Measurements from ENCODE around the gene DEXI.

GRCh38 chr16:10885246-10885645 lies 57.0 kb downstream of the DEXI start:
- TF ChIP-seq BHLHE40 (IDR thresholded peaks at IDR 0.05; ENCODE audit: borderline replicate concordance) (no peak), SUZ12 (IDR thresholded peaks at IDR 0.05) (no peak), ZNF384 (IDR thresholded peaks at IDR 0.05) (no peak), PKNOX1 (IDR thresholded peaks at IDR 0.05) (no peak), SP1 (IDR thresholded peaks at IDR 0.05) (no peak), ARNT (IDR thresholded peaks at IDR 0.05) (no peak), FOXM1 (IDR thresholded peaks at IDR 0.05; ENCODE audit: borderline replicate concordance) (no peak), ELF4 (IDR thresholded peaks at IDR 0.05) (no peak), HDGF (IDR thresholded peaks at IDR 0.05; ENCODE audit: borderline replicate concordance) (no peak)
